ENCODE measurements around the gene GTPBP2.
A peak's percentile ranks its signal among the peaks of the same experiment; 100 is the strongest.

The GTPBP2 gene

GRCh38 chr6:43608807-43609206 lies 20.3 kb downstream of the GTPBP2 start:
- Histone ChIP-seq H3K36me3 (ENCODE audit: control insufficient read depth, low read length) (peaks cover 89% of the 10 kb centered on the region), H3K27me3 (ENCODE audit: control insufficient read depth, low read length) (no peaks in the 10 kb centered on the region), H3K9me2 (replicated peaks; ENCODE audit: control insufficient read depth, low read length) (no peaks in the 10 kb centered on the region), H3K4me2 (ENCODE audit: low read length) (peak overlapping the region; percentile 48), H4K20me1 (ENCODE audit: control insufficient read depth, insufficient read depth, low read depth, low read length) (no peaks in the 10 kb centered on the region), H3K27ac (ENCODE audit: low read depth, low read length) (peak overlapping the region; percentile 39), H3K4me3 (ENCODE audit: low read length) (peak overlapping the region; percentile 23), H3K79me2 (ENCODE audit: control insufficient read depth, low read length) (peaks cover 3% of the 10 kb centered on the region), H3F3A (ENCODE audit: control insufficient read depth, insufficient read depth) (peaks cover 20% of the 10 kb centered on the region), H3K9me3 (ENCODE audit: control insufficient read depth, insufficient read depth, low read length) (no peaks in the 10 kb centered on the region), H3K4me1 (ENCODE audit: control insufficient read depth, low read length) (peaks cover 13% of the 10 kb centered on the region)
- TF ChIP-seq EZH2phosphoT487 (IDR thresholded peaks at IDR 0.05; ENCODE audit: borderline replicate concordance, low read length) = no peak
- TF ChIP-seq CTCF (IDR thresholded peaks at IDR 0.05; ENCODE audit: low read depth, low read length, poor library complexity, severe bottlenecking) = no peak

- H3K9me3 ChIP-seq (ENCODE audit: control insufficient read depth, insufficient read depth, low read length) = no peaks in the 10 kb centered on the region
- H3K27ac ChIP-seq (ENCODE audit: low read depth, low read length) = peak overlapping the region; percentile 39
- peak overlapping the region; percentile 48 for H3K4me2 ChIP-seq (ENCODE audit: low read length)
- TF ChIP-seq CTCF (IDR thresholded peaks at IDR 0.05; ENCODE audit: low read depth, low read length, poor library complexity, severe bottlenecking) (peak; percentile 94), EZH2phosphoT487 (IDR thresholded peaks at IDR 0.05; ENCODE audit: borderline replicate concordance, low read length) (no peak)
- H3K36me3 ChIP-seq (ENCODE audit: control insufficient read depth, low read length) = peaks cover 89% of the 10 kb centered on the region
- H3F3A ChIP-seq (ENCODE audit: control insufficient read depth, insufficient read depth) = peaks cover 25% of the 10 kb centered on the region
- H3K9me2 ChIP-seq (replicated peaks; ENCODE audit: control insufficient read depth, low read length) = no peaks in the 10 kb centered on the region
- H3K79me2 ChIP-seq (ENCODE audit: control insufficient read depth, low read length) = peaks cover 3% of the 10 kb centered on the region
- peak overlapping the region; percentile 23 for H3K4me3 ChIP-seq (ENCODE audit: low read length)
- H4K20me1 ChIP-seq (ENCODE audit: control insufficient read depth, insufficient read depth, low read depth, low read length) = no peaks in the 10 kb centered on the region
- peaks cover 13% of the 10 kb centered on the region for H3K4me1 ChIP-seq (ENCODE audit: control insufficient read depth, low read length)
- H3K27me3 ChIP-seq (ENCODE audit: control insufficient read depth, low read length) = no peaks in the 10 kb centered on the region
Measured at GRCh38 chr6:43608310-43608763, 20.7 kb downstream of the GTPBP2 start.

- Histone ChIP-seq H3K27ac (ENCODE audit: low read depth, low read length) (no peak overlapping the region), H3K27me3 (ENCODE audit: control insufficient read depth, low read length) (no peaks in the 10 kb centered on the region), H3K4me2 (ENCODE audit: low read length) (no peak overlapping the region), H3K9me2 (replicated peaks; ENCODE audit: control insufficient read depth, low read length) (no peaks in the 10 kb centered on the region), H3K9me3 (ENCODE audit: control insufficient read depth, insufficient read depth, low read length) (no peaks in the 10 kb centered on the region), H4K20me1 (ENCODE audit: control insufficient read depth, insufficient read depth, low read depth, low read length) (no peaks in the 10 kb centered on the region), H3F3A (ENCODE audit: control insufficient read depth, insufficient read depth) (peaks cover 26% of the 10 kb centered on the region), H3K4me1 (ENCODE audit: control insufficient read depth, low read length) (peaks cover 13% of the 10 kb centered on the region), H3K79me2 (ENCODE audit: control insufficient read depth, low read length) (peaks cover 3% of the 10 kb centered on the region), H3K4me3 (ENCODE audit: low read length) (no peak overlapping the region), H3K36me3 (ENCODE audit: control insufficient read depth, low read length) (peaks cover 91% of the 10 kb centered on the region)
- TF ChIP-seq EZH2phosphoT487 (IDR thresholded peaks at IDR 0.05; ENCODE audit: borderline replicate concordance, low read length) (no peak), CTCF (IDR thresholded peaks at IDR 0.05; ENCODE audit: low read depth, low read length, poor library complexity, severe bottlenecking) (no peak)
Measured at GRCh38 chr6:43606019-43606418, 23.0 kb downstream of the GTPBP2 start.

Measured in DOHH2 (cell line).